DMS 273 treated with DMSO at 0.1 percent for 48 hours (cell line): ENCODE data around the gene PLIN3.
"Not testable (repeated sequence)": the region's sequence is repeated elsewhere in the genome, so short reads cannot be mapped to it uniquely, and the experiment has no call there.

Experiments
- DNase-seq: peaks from one replicate; lab custom pipeline; 2025; lab: John Stamatoyannopoulos, UW

The PLIN3 gene

GRCh38 chr19:4807188-4807587 is 60.3 kb downstream of the PLIN3 start:
- no peak for DNase-seq

GRCh38 chr19:4806384-4806783 is 61.1 kb downstream of the PLIN3 start:
- DNase-seq: no peak

- DNase-seq: not testable (repeated sequence)
Measured at GRCh38 chr19:4805140-4805539, 62.3 kb downstream of the PLIN3 start.

- DNase-seq: no peak
Measured at GRCh38 chr19:4803736-4804695, 63.5 kb downstream of the PLIN3 start.

- no peak for DNase-seq
Measured at GRCh38 chr19:4802711-4803110, 64.8 kb downstream of the PLIN3 start.

- no peak for DNase-seq
Measured at GRCh38 chr19:4801085-4801619, 66.3 kb downstream of the PLIN3 start.

GRCh38 chr19:4800591-4801081 is 66.8 kb downstream of the PLIN3 start:
- DNase-seq: no peak

- DNase-seq: no peak
Measured at GRCh38 chr19:4795400-4795799, 72.1 kb downstream of the PLIN3 start.

GRCh38 chr19:4794971-4795370 is 72.5 kb downstream of the PLIN3 start:
- no peak for DNase-seq

GRCh38 chr19:4793278-4793677 is 74.2 kb downstream of the PLIN3 start:
- not testable (repeated sequence) for DNase-seq

- DNase-seq: not testable (repeated sequence)
Measured at GRCh38 chr19:4792866-4793195, 74.6 kb downstream of the PLIN3 start.

- DNase-seq: not testable (repeated sequence)
Measured at GRCh38 chr19:4792019-4792865, 75.2 kb downstream of the PLIN3 start.

GRCh38 chr19:4791183-4792018 is 76.1 kb downstream of the PLIN3 start, which contains the start of gene FEM1A:
Gene FEM1A (plus strand): TSS chr19:4791734. CDS start chr19:4791855, 121 bp downstream.
- peak; percentile 99 for DNase-seq
